ENCODE measurements around the gene OTX1.
"Not testable (repeated sequence)": the region's sequence is repeated elsewhere in the genome, so short reads cannot be mapped to it uniquely, and the experiment has no call there.

OTX1 gene

GRCh38 chr2:63058921-63059792 lies 8.5 kb downstream of the OTX1 start:
- ATAC-seq (no peak), DNase-seq (peak; percentile 8)

GRCh38 chr2:63059793-63060471 lies 9.3 kb downstream of the OTX1 start:
- no peak for DNase-seq
- ATAC-seq = no peak

- no peak for DNase-seq
- no peak for ATAC-seq
Measured at GRCh38 chr2:63060472-63060991, 9.9 kb downstream of the OTX1 start.

GRCh38 chr2:63064197-63064596 lies 13.6 kb downstream of the OTX1 start:
- DNase-seq = no peak
- no peak for ATAC-seq

GRCh38 chr2:63064661-63065060 lies 14.0 kb downstream of the OTX1 start:
- no peak for DNase-seq

GRCh38 chr2:63066265-63066664 lies 15.6 kb downstream of the OTX1 start:
- DNase-seq (no peak), ATAC-seq (no peak)

More at GRCh38 chr2:63064661-63065060, 14.0 kb downstream of the OTX1 start:
- ATAC-seq = no peak

GRCh38 chr2:63066838-63067237 lies 16.2 kb downstream of the OTX1 start:
- DNase-seq (no peak), ATAC-seq (no peak)

- DNase-seq = no peak
- ATAC-seq = no peak
Measured at GRCh38 chr2:63071664-63072063, 21.0 kb downstream of the OTX1 start.

- DNase-seq (no peak), ATAC-seq (no peak)
Measured at GRCh38 chr2:63073994-63074393, 23.4 kb downstream of the OTX1 start.

GRCh38 chr2:63074399-63074798 lies 23.8 kb downstream of the OTX1 start:
- DNase-seq, ATAC-seq: not testable (repeated sequence)

GRCh38 chr2:63078852-63079606 lies 28.4 kb downstream of the OTX1 start:
- peak; percentile 14 for DNase-seq

GRCh38 chr2:63081404-63081803 lies 30.8 kb downstream of the OTX1 start:
- no peak for DNase-seq
- no peak for ATAC-seq

More at GRCh38 chr2:63078852-63079606, 28.4 kb downstream of the OTX1 start:
- ATAC-seq = no peak

- ATAC-seq (no peak), DNase-seq (no peak)
Measured at GRCh38 chr2:63086687-63087086, 36.1 kb downstream of the OTX1 start.

GRCh38 chr2:63092401-63092800 lies 41.8 kb downstream of the OTX1 start:
- ATAC-seq = no peak
- DNase-seq = no peak

GRCh38 chr2:63092857-63093256 lies 42.2 kb downstream of the OTX1 start:
- DNase-seq = no peak
- no peak for ATAC-seq

- DNase-seq (no peak), ATAC-seq (no peak)
Measured at GRCh38 chr2:63093502-63093901, 42.9 kb downstream of the OTX1 start.

- ATAC-seq (no peak), DNase-seq (no peak)
Measured at GRCh38 chr2:63096491-63096890, 45.9 kb downstream of the OTX1 start.

- DNase-seq = no peak
- no peak for ATAC-seq
Measured at GRCh38 chr2:63099032-63099431, 48.4 kb downstream of the OTX1 start.

GRCh38 chr2:63101954-63102353 lies 51.3 kb downstream of the OTX1 start:
- no peak for DNase-seq

GRCh38 chr2:63104482-63104881 lies 53.9 kb downstream of the OTX1 start:
- ATAC-seq = no peak
- DNase-seq = no peak

More at GRCh38 chr2:63101954-63102353, 51.3 kb downstream of the OTX1 start:
- no peak for ATAC-seq
